ENCODE data around the gene HCFC1.
A peak's percentile ranks its signal among the peaks of the same experiment; 100 is the strongest.

HCFC1 gene

DNA sequence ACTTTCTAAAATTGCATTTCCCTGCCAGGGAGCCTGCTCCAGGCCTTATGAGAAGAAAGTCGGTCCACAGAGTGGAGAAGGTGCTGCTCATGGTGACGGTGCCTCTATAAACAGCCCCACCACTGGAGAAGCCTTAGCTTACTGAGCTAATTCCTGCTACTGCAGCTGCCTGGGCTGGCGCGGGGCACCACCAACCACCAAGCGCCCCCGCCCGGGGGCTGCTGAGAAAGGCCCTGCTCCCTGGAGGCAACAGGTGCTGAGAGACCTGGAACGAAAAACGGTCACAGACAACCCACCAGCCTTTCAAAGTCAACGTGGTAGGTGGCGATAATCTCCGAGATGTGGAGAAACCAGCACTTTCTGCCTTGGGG lies 2.9 kb downstream of the HCFC1 start:
- no peak overlapping the region for H3K4ac ChIP-seq (ENCODE audit: low read depth in 1 of 2, low read length in 2 of 2)
- peaks cover 0 to 4% of the 10 kb centered on the region in 2 experiments for H3K27me3 ChIP-seq (ENCODE audit: control insufficient read depth in 1 of 2, insufficient read depth in 1 of 2, low read length in 2 of 2)
- H4K91ac ChIP-seq (ENCODE audit: low read length), result no peak overlapping the region
- no peak overlapping the region for H2BK15ac ChIP-seq (ENCODE audit: low read depth, poor library complexity, severe bottlenecking)
- H2AFZ ChIP-seq (ENCODE audit: low read depth, low read length), result no peak overlapping the region
- H2BK12ac ChIP-seq (ENCODE audit: low read length in 2 of 2), result no peak overlapping the region
- H4K8ac ChIP-seq (ENCODE audit: low read length), result no peak overlapping the region
- no peak for DNase-seq
- no peaks in the 10 kb centered on the region for H3K79me1 ChIP-seq (replicated peaks; ENCODE audit: low read length, poor library complexity, severe bottlenecking)
- H3K36me3 ChIP-seq (ENCODE audit: control insufficient read depth in 1 of 2, insufficient read depth in 2 of 2, low read depth in 1 of 2, low read length in 2 of 2), result peaks cover 0 to 35% of the 10 kb centered on the region in 2 experiments
- peaks cover 36% of the 10 kb centered on the region for H3K4me1 ChIP-seq (ENCODE audit: control insufficient read depth, insufficient read depth, low read depth, low read length)
- no peak overlapping the region for H3K23ac ChIP-seq (ENCODE audit: low read length in 2 of 2)
- no peak overlapping the region for H3K14ac ChIP-seq (ENCODE audit: low read length in 2 of 2)
- peak overlapping the region; percentile 81 for H3K4me2 ChIP-seq (ENCODE audit: low read length, poor library complexity, severe bottlenecking)
- H3K9me3 ChIP-seq (ENCODE audit: control insufficient read depth, low read length), result no peaks in the 10 kb centered on the region
- no peak overlapping the region for H3K18ac ChIP-seq (ENCODE audit: low read depth in 1 of 2, low read length in 2 of 2)
- H2AK5ac ChIP-seq (ENCODE audit: low read length, severe bottlenecking), result no peak overlapping the region
- H3K4me3 ChIP-seq (ENCODE audit: insufficient read depth in 1 of 2, low read depth in 1 of 2, low read length in 2 of 2), result peak overlapping the region; percentile 87 to 99
- peak overlapping the region; percentile 87 for H3K9ac ChIP-seq (ENCODE audit: low read length)
- 27% methylated on average over 9 of the region's 12 CpGs for WGBS
- peak overlapping the region; percentile 82 for H3K27ac ChIP-seq (ENCODE audit: low read length, poor library complexity, severe bottlenecking)
- no peak overlapping the region for H2BK120ac ChIP-seq (ENCODE audit: low read depth, low read length)
- no peak overlapping the region for H2BK5ac ChIP-seq (ENCODE audit: low read depth, low read length, poor library complexity, severe bottlenecking)

DNA sequence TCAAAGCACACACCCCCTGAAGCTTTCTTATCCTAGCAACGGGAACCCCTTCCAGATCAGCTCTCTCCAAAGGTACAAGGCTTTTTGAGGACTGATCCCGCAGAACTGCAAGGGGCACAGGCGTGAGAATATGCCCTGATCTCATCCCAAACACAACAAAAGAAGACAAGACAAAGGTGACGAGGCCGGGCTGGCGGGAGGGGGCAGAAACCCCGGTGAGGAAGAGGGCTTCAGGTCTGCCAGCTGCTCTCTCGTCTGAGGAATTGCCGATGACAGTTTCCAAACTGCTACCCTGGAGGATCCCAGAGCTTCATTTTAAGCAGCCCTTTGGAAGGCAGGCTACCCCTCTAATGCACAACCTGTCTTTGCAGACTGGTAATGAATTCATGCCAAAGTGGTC lies 3.4 kb downstream of the HCFC1 start:
- H3K9me3 ChIP-seq (ENCODE audit: control insufficient read depth, low read length), result no peaks in the 10 kb centered on the region
- H4K91ac ChIP-seq (ENCODE audit: low read length), result no peak overlapping the region
- H3K18ac ChIP-seq (ENCODE audit: low read depth in 1 of 2, low read length in 2 of 2), result no peak overlapping the region
- no peak overlapping the region for H2AK5ac ChIP-seq (ENCODE audit: low read length, severe bottlenecking)
- H3K79me1 ChIP-seq (replicated peaks; ENCODE audit: low read length, poor library complexity, severe bottlenecking), result no peaks in the 10 kb centered on the region
- H3K4me2 ChIP-seq (ENCODE audit: low read length, poor library complexity, severe bottlenecking), result peak overlapping the region; percentile 81
- no peak overlapping the region for H2BK5ac ChIP-seq (ENCODE audit: low read depth, low read length, poor library complexity, severe bottlenecking)
- peaks cover under 1 to 39% of the 10 kb centered on the region in 2 experiments for H3K36me3 ChIP-seq (ENCODE audit: control insufficient read depth in 1 of 2, insufficient read depth in 2 of 2, low read depth in 1 of 2, low read length in 2 of 2)
- no peak for DNase-seq
- H3K4me3 ChIP-seq (ENCODE audit: insufficient read depth in 1 of 2, low read depth in 1 of 2, low read length in 2 of 2), result peak overlapping the region in 1 of 2 experiments; percentile 99
- no peak overlapping the region for H4K8ac ChIP-seq (ENCODE audit: low read length)
- H2AFZ ChIP-seq (ENCODE audit: low read depth, low read length), result no peak overlapping the region
- H3K4ac ChIP-seq (ENCODE audit: low read depth in 1 of 2, low read length in 2 of 2), result no peak overlapping the region
- no peak overlapping the region for H2BK12ac ChIP-seq (ENCODE audit: low read length in 2 of 2)
- 65% methylated on average over 8 of the region's 9 CpGs for WGBS
- H2BK120ac ChIP-seq (ENCODE audit: low read depth, low read length), result no peak overlapping the region
- H3K4me1 ChIP-seq (ENCODE audit: control insufficient read depth, insufficient read depth, low read depth, low read length), result peaks cover 36% of the 10 kb centered on the region
- H3K27ac ChIP-seq (ENCODE audit: low read length, poor library complexity, severe bottlenecking), result no peak overlapping the region
- no peak overlapping the region for H2BK15ac ChIP-seq (ENCODE audit: low read depth, poor library complexity, severe bottlenecking)
- no peak overlapping the region for H3K23ac ChIP-seq (ENCODE audit: low read length in 2 of 2)
- peak overlapping the region; percentile 87 for H3K9ac ChIP-seq (ENCODE audit: low read length)
- no peak overlapping the region for H3K14ac ChIP-seq (ENCODE audit: low read length in 2 of 2)
- peaks cover 0 to 4% of the 10 kb centered on the region in 2 experiments for H3K27me3 ChIP-seq (ENCODE audit: control insufficient read depth in 1 of 2, insufficient read depth in 1 of 2, low read length in 2 of 2)

- H2BK12ac ChIP-seq (ENCODE audit: low read length in 2 of 2), result no peak overlapping the region
- H4K8ac ChIP-seq (ENCODE audit: low read length), result no peak overlapping the region
- peak overlapping the region; percentile 87 for H3K9ac ChIP-seq (ENCODE audit: low read length)
- no peak overlapping the region for H2BK120ac ChIP-seq (ENCODE audit: low read depth, low read length)
- no peaks in the 10 kb centered on the region for H3K9me3 ChIP-seq (ENCODE audit: control insufficient read depth, low read length)
- H3K23ac ChIP-seq (ENCODE audit: low read length in 2 of 2), result no peak overlapping the region
- peaks cover 6 to 45% of the 10 kb centered on the region in 2 experiments for H3K36me3 ChIP-seq (ENCODE audit: control insufficient read depth in 1 of 2, insufficient read depth in 2 of 2, low read depth in 1 of 2, low read length in 2 of 2)
- H2AK5ac ChIP-seq (ENCODE audit: low read length, severe bottlenecking), result no peak overlapping the region
- H3K4ac ChIP-seq (ENCODE audit: low read depth in 1 of 2, low read length in 2 of 2), result no peak overlapping the region
- DNase-seq, result no peak
- H2BK15ac ChIP-seq (ENCODE audit: low read depth, poor library complexity, severe bottlenecking), result no peak overlapping the region
- peaks cover 36% of the 10 kb centered on the region for H3K4me1 ChIP-seq (ENCODE audit: control insufficient read depth, insufficient read depth, low read depth, low read length)
- peaks cover 0 to 4% of the 10 kb centered on the region in 2 experiments for H3K27me3 ChIP-seq (ENCODE audit: control insufficient read depth in 1 of 2, insufficient read depth in 1 of 2, low read length in 2 of 2)
- H3K4me3 ChIP-seq (ENCODE audit: insufficient read depth in 1 of 2, low read depth in 1 of 2, low read length in 2 of 2), result peak overlapping the region in 1 of 2 experiments; percentile 99
- WGBS, result 81% methylated on average over 15 of the region's 16 CpGs
- no peak overlapping the region for H3K27ac ChIP-seq (ENCODE audit: low read length, poor library complexity, severe bottlenecking)
- no peak overlapping the region for H3K18ac ChIP-seq (ENCODE audit: low read depth in 1 of 2, low read length in 2 of 2)
- no peak overlapping the region for H3K14ac ChIP-seq (ENCODE audit: low read length in 2 of 2)
- no peaks in the 10 kb centered on the region for H3K79me1 ChIP-seq (replicated peaks; ENCODE audit: low read length, poor library complexity, severe bottlenecking)
- no peak overlapping the region for H2AFZ ChIP-seq (ENCODE audit: low read depth, low read length)
- peak overlapping the region; percentile 6 for H3K4me2 ChIP-seq (ENCODE audit: low read length, poor library complexity, severe bottlenecking)
- H2BK5ac ChIP-seq (ENCODE audit: low read depth, low read length, poor library complexity, severe bottlenecking), result no peak overlapping the region
- H4K91ac ChIP-seq (ENCODE audit: low read length), result no peak overlapping the region
Observed at GRCh38 chrX:153967536-153968224, 3.9 kb downstream of the HCFC1 start.

GRCh38 chrX:153966841-153967535 lies 4.6 kb downstream of the HCFC1 start:
- no peak overlapping the region for H3K23ac ChIP-seq (ENCODE audit: low read length in 2 of 2)
- H2BK120ac ChIP-seq (ENCODE audit: low read depth, low read length), result no peak overlapping the region
- H3K27me3 ChIP-seq (ENCODE audit: control insufficient read depth in 1 of 2, insufficient read depth in 1 of 2, low read length in 2 of 2), result peaks cover 0 to 4% of the 10 kb centered on the region in 2 experiments
- no peak overlapping the region for H2BK12ac ChIP-seq (ENCODE audit: low read length in 2 of 2)
- H3K79me1 ChIP-seq (replicated peaks; ENCODE audit: low read length, poor library complexity, severe bottlenecking), result no peaks in the 10 kb centered on the region
- H2AFZ ChIP-seq (ENCODE audit: low read depth, low read length), result no peak overlapping the region
- no peak overlapping the region for H2BK5ac ChIP-seq (ENCODE audit: low read depth, low read length, poor library complexity, severe bottlenecking)
- no peak overlapping the region for H4K8ac ChIP-seq (ENCODE audit: low read length)
- H3K4ac ChIP-seq (ENCODE audit: low read depth in 1 of 2, low read length in 2 of 2), result no peak overlapping the region
- no peak overlapping the region for H2AK5ac ChIP-seq (ENCODE audit: low read length, severe bottlenecking)
- no peak overlapping the region for H4K91ac ChIP-seq (ENCODE audit: low read length)
- H3K14ac ChIP-seq (ENCODE audit: low read length in 2 of 2), result no peak overlapping the region
- peak overlapping the region in 1 of 2 experiments; percentile 99 for H3K4me3 ChIP-seq (ENCODE audit: insufficient read depth in 1 of 2, low read depth in 1 of 2, low read length in 2 of 2)
- H3K9me3 ChIP-seq (ENCODE audit: control insufficient read depth, low read length), result no peaks in the 10 kb centered on the region
- no peak overlapping the region for H3K27ac ChIP-seq (ENCODE audit: low read length, poor library complexity, severe bottlenecking)
- peak overlapping the region; percentile 4 for H2BK15ac ChIP-seq (ENCODE audit: low read depth, poor library complexity, severe bottlenecking)
- H3K4me1 ChIP-seq (ENCODE audit: control insufficient read depth, insufficient read depth, low read depth, low read length), result peaks cover 36% of the 10 kb centered on the region
- H3K18ac ChIP-seq (ENCODE audit: low read depth in 1 of 2, low read length in 2 of 2), result no peak overlapping the region
- WGBS, result 92% methylated on average over 11 of the region's 14 CpGs
- peaks cover 13 to 52% of the 10 kb centered on the region in 2 experiments for H3K36me3 ChIP-seq (ENCODE audit: control insufficient read depth in 1 of 2, insufficient read depth in 2 of 2, low read depth in 1 of 2, low read length in 2 of 2)
- peak overlapping the region; percentile 20 for H3K9ac ChIP-seq (ENCODE audit: low read length)
- no peak overlapping the region for H3K4me2 ChIP-seq (ENCODE audit: low read length, poor library complexity, severe bottlenecking)
- no peak for DNase-seq

Data from mesenchymal stem cell (in vitro differentiated cells and primary cell).